Stimulated activated CD4-positive, alpha-beta T cell treated with anti-CD3 and anti-CD28 coated beads, TNF-alpha, amount 100 ng/mL, for 48 hours (primary cell): Measurements from ENCODE around the gene KLK14.
A peak's percentile ranks its signal among the peaks of the same experiment; 100 is the strongest.

Source experiments
- DNase-seq, 3 donors: peaks; one replicate each; pipeline ENCODE4 v3.0.0-alpha.2; 2020; ENCODE audit warnings: low read depth in 3 of 3

The KLK14 gene

DNA sequence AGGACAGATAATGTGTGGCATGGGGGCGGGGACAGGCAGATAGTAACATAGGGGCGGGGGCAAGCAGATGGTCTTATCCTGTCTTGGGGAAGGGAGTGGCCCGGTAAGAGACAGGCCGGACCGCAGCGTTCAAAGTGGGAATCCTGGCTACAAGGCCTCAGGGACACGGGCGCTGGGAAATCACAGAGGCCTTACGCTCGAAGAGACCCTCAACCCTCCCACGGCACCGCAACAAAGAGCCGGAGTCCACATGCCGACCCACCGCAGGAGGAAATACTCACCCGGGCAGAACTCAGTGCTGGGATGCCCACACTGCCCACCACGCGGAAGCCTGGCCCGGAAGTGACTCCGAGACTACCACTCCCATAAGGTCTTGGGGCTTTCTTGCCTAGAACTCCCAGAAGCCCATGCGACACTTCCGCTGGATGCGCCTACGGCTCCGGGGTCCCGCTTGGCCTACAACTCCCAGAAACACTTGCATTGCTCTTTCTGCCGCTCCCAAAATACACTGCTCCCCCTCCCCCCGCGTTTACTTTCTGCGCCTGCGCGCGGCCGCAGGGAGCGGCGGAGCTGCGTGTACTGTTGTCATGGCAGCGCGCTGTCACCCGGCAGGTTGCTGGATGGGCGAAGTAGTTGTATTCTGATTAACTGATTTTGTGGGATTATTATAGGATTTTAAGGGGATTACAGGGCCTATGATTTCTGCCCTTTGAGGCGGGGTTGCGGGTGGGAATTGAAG lies 25.5 kb upstream of the KLK14 start, which contains the start of gene CTU1:
Gene CTU1 (minus strand): TSS at position 344 of the 739 bp plus-strand sequence. CDS start 3,840 bp downstream, outside the sequence.
- peak; percentile 96 to 98 (median 97) for DNase-seq

DNA sequence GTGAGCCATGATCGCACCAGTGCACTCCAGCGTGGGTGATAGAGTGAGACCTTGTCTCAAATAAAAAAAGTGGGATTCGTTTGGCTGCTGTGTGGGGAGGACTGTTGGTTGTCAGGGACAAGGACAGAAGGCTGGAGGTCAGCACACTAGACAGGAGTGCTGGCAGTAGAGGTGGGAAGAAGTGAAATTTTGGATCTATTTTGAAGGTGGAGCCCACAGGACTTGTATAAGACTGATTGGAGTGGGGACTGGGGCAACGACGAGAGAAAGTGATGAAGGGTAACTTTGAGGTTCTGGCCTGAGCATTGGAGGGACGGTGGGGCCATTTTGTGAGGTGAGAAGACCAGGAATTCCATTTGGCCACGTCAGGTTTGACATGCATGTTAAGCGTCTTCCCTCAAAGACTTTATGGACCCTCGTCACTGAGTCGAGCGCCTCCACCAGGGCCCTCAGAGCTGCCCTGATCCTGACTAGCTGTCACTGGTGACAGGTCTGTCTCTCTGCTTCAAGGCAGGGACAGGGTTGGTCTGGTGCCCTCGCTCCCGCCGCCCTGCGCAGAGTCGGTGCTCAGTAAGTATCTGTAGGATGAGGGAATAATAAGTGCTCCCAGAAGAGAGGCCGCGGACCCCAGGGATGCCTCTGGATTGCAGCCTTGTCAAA lies 24.8 kb upstream of the KLK14 start:
- no peak for DNase-seq

DNA sequence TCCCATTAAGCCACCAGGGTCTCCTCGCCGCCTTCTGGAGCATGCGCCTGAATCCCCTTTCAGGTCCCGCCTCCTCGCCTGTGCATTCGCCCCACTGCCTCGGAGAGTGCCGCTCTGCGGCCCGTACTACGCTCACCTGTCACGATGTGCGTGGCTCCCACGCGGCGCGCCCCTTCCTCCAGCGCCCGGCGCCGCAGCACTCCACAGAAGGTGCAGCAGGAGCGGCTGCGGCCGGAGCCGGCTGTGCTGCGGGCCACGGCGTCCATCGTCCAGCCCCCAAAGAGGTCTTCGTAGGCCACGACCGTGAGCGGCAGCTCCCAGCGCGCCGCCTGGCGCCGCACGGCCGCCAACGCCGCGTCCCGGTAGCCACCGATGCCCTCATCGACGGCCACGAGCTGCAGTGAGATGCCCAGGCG lies 21.2 kb upstream of the KLK14 start:
- no peak for DNase-seq

DNA sequence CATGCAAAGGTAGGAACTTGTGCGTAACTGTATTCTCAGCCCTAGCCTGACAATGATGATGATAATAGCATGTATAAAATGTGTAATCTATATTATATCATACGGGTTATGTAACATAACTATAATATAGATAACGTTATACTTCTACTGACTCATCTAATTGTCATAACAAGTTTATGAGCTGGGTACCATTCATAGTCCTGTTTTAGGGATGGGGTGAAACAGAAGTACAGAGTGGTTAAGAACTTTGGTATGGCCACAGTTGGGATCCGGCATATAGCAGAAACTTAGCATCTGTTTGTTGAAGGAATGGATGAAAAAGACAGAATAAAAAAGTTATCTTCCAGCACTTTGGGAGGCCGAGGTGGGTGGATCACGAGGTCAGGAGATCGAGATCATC lies 20.3 kb upstream of the KLK14 start:
- no peak for DNase-seq

DNA sequence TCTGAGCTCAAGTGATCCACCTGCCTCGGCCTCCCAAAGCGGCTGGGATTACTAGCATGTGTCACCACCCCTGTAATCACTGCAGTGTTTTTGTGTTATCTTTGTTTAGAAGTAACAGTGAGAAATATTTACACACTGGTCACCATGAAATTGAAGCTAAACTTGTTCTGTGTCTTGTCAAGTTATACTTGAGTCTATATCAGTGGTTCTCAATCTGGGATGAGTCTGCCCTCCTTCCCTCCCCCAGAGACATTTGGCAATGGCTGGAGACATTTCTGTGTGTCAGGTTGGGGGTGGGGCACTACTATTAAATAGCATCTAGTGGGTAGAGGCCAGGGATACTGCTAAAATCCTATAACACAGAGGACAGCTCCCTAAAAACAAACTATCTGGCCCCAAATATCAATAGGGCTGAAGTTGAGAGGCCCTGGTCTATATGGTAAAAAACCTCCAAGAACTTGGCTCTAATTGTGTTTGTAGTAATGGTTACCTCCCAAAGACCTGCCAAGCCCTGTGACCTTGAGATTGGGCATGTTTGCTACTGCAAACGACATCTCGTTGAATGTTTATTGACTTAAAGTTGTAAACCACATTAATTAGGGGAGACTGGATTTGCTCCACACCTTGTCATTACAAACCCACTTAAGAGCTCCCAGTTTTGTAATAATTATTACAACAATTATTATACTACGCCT lies 18.6 kb upstream of the KLK14 start:
- DNase-seq: no peak

DNA sequence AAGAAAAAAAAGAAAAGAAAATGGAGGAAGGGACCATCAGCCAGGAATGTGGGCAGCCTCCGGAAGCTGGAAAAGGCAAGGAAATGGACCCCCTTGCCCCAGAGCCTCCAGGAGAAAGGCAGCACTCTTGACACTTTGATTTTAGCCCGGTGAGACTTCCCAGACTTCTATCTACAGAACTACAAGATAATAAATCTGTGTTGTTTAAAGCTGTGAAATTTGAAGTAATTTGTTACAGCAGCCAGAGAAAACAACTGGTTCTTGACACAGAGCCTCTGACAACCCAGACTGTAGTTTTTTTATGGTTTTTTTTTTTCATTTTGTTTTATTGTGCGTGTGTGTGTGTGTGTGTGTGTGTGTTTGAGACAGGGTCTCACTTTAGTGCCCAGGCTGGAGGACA lies 17.9 kb upstream of the KLK14 start:
- no peak for DNase-seq

DNA sequence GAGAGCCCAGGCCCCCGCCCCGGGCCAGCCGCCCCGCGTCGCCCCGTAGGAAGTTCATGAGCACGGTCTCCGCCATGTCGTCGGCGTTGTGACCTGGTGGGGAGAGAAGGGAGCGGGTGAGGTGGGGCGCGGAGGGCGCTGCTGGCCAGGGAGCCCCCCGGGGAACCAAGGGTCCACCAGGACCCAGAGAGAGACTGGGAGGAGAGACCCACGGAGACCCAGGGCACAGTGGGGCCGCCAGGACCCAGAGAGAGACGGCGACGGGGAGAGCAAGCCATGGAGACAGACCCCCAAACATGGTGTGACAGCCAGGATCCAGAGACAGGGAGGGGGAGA lies 16.3 kb upstream of the KLK14 start:
- DNase-seq: no peak

DNA sequence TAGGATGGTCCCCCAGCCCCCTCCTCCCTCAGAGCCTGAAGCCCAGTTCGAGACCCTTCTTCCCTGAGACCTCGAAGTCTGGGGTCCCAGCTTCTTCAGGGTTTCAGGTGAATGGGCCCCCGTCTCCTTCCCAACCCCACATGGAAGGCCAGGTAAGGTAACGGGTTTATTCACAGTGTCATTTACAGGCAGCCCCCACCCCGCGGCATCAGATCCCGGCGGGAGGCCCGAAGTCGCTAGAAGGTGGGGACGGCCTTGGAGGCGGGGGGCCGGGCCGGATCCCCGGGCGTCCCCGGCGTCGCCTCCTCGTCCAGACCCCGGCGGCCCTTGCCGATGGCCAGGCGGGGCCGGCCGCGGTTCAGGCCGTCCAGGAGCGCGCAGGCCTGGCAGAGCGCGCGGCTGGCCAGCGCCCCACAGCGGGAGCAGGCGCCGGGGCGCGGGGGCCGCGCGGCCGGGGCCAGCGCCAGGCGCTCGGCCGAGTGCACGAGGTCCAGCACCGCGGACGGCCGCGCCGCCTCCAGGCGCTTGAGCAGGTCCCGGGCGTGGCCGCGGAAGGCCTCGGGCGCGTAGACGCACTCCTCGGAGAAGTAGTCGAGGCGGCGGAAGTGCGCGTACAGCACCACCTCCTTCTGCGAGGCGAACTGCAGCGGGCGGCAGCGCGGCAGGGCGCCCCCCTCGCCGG lies 15.8 kb upstream of the KLK14 start:
- no peak for DNase-seq

DNA sequence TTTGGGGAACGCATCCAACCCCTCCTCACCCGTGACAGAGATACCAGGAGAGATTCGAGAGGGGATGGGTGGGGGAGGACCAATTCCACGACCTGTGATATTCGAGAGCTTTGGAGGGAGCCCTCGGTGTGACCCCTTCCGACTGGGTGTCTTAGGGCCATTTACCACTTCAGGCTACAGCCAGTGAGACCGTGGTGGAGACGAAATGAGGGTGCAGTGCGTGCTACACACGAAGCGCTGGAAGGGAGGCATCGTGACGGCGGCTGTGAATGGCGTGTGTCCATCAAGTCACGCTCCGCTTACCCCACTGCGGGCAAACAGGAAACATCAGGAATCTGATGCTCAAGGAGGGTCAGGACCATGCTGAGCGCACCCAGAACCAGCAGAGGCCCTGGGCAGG lies 15.1 kb upstream of the KLK14 start:
- DNase-seq: no peak

DNA sequence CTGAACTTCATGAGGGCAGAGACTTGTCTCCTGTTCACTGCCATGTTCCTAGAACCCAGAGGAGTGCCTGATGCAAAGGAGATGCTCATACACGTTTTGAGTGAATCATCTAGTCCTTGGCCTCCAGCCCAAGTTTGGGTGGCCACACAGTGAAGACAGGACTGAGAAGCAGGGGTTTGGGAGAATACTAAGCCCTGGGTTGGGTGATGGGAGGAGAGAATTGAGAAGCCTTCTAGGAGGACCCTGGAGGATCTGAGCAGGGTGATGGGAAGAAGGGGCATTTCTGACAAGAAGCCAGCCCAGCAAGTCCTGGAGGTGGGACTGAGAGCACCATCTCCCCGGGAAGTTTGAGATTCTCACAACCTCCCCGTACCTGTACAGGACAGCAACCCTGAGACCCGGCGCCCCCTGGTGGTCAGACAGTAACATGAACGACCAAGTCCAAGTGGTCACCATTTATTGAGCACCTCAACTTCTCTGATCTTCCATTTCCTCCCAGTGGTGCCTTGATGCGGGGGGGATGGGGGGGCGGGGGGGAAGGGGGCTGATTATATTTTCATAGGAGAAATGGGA lies 14.6 kb upstream of the KLK14 start:
- DNase-seq: peak; percentile 46 to 77 (median 61)

DNA sequence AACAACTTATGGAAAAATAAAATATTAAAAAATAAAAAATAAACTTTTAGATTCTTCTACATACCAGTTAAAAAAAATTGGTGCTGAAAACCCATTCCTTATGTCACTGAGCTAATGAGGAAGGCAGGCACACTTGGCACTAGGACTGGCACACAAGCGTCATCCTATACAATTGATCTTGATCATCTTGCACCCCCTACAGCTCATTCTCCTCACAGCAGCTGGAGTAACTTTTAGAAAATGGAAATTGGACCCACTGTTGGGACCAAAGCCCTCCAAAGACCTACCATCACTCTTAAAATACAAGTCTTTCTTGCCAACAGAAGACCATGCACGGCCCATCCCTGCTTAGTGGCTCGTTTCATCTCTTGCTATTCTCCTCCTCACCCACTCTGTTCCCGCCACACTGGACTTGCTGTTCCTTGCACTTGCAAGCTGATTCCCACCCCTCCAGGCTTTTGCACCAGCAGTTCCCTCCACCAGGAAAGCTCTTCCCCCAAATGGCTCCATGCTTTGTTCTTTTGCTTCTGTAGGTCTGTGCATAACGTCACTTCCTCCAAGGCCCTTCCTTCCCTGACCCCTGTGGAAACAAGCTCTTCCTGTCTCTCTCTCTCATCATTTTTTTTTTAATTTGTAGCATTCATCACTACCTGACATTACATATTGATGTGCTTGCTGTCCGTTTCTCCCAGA lies 13.9 kb upstream of the KLK14 start:
- no peak for DNase-seq

DNA sequence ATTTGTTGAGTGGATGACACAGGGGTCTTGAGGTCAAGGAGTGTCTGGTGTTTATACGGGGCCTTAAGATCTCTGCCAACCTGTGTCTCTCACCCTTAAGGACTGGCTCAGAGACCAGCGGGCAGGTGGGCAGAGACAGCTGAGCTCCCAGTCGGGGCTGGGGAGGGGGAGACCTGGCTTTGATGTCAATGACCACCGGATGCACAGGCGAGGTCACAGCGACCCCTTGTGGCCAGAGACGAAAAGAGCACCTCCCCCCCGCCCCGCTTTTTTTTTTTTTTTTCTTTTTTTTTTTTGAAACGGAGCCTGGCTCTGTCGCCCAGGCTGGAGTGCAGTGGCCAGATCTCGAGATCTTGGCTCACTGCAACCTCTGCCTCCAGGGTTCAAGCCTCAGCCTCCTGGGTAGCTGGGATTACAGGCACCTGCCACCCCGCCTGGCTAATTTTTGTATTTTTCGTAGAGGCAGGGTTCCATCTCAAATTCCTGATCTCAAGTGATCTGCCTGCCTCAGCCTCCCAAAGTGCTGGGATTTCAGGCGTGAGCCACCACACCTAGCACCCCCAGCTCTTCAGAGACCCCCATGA lies 12.1 kb upstream of the KLK14 start:
- peak in 1 of 3 donors; percentile 48 for DNase-seq

DNA sequence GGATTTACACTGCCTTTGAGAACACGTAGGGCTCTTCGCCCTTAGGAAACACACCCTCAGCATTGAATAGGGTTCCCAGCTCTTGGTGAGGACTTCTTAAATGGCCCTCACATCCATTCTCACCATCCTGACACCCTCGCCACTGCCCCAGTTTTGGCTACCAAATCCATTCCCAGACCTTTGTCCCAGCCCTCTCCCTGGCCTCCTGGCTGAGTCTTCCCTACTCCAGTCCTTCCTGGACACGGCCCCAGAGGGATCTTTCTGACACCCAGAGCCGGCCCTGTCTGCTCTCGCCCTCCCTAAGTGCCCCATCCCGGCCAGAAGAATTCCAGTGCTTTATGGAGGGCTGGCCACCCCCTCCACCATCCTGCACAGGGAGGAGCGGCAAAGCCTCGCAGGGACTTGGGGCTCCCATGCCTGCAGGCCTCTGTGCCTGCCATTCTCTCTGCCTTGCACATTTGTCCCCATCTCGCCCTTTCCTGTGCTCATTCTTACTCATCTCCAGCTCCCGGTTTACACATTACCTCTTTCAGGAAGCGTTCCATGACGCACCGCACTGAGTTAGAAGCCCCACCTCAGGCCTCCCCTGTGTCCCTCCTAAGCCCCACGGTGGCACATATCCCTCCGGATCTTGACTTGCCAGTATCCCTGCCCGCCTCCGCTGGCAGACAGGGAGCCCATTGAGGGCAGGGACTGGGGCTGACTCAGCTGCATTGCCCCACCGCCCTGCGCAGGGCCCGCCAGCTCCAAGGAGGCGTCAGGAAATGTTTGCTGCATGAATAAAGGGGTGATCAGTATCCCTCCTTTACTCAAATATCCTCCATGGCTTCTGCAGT lies 11.0 kb upstream of the KLK14 start:
- no peak for DNase-seq

DNA sequence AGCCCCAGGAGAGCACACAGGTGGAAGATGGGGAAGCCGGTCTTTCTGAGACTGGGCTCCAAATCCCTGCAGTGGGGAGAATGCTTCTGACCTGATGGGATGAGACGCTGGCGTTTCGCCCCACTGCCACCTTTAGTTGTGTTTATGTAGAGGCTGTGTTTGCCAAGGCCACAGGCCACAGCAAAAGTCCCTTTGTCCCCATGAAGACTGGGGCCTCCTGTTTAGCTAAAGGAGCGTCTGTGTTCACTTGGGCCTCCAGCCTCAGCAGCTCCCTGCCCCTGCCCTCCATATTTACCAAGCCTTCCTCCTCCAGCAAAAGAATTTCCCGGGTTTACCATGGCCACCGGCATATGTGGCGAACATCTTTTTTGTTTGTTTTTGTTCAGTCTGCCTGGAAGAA lies 10.4 kb upstream of the KLK14 start:
- DNase-seq: no peak

DNA sequence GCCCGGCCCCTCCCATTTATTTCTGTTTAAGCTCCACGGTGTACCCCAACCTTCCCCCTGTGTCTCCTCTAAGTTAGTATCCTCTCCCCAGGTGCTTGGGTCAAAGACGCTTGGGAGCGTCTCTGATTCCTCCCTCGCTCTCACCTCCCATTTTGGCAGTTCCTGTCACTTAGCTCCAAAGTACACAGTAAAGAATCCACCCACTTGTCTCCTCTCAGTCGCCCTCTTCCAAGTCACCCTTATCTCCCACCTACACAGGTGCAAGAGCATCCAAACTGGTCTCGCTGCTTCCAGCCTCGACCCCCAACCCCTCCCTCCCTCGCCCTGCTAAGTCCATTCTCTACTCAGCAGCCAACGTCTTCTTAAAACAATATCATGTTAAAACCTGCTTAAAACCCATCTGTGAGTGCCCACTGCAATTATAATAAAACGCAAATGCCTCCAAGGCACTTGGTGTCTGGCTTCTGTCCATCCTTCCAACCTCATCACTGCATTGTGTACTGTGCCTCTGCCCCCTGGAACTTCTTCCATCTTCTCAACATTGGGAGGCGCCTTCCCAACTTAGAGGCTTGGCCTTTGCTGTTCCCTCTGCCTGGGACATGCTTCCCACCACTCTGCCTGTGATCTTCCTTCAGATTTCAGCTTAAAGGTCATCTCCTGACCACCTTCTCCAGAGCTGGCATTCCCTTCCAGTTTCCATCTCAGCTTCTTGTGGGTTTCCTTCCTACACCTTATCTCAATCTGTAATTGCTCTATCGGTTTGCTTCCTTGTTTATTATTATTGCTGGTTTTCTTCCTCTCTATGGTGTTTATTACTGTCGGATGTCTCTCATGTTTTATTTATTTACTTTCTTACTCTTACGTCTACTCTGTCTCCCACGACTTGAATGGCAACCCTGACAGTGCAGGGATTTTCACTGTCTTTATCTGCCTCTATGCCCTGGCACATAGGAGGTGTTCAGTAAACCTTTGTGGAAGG lies 9.5 kb upstream of the KLK14 start:
- DNase-seq: no peak

DNA sequence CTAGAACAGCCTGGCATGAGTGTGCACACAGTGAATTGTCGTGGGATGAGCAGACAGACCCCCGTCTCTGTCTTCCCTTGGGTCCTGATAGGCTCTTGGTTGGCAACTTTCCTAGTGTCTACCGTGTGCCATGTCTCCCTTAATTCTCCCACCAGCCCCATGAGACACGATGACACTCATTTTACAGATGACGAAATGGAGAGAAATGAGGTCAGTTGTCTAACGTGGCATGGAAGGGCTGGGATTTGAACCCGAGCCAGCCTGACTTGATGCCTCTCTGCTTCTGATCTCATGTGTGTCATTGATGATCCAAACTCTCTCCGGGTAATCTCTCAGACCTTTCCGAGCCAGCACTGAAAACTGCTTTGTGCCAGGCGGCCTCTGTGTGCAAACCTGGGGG lies 8.4 kb upstream of the KLK14 start:
- no peak for DNase-seq

DNA sequence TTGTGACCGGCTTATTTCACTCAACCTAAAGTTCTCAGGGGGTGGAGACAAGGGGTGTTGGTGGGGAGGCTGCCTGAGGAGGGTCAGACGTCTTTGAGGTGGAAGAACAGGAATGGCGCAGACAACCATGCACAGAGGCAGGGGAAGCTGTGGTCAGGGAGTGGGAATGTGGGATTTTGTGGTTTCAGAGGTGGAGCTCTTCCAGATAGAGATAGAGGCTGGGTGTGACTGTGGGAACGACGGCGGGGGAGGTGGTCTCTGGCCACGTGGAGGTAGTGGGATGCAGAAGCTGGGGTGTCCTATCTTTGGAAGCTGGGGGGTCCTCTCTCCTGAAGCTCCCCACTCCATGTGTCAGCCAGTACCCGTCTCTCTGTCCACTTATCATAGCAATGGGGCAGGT lies 7.8 kb upstream of the KLK14 start:
- DNase-seq: no peak

DNA sequence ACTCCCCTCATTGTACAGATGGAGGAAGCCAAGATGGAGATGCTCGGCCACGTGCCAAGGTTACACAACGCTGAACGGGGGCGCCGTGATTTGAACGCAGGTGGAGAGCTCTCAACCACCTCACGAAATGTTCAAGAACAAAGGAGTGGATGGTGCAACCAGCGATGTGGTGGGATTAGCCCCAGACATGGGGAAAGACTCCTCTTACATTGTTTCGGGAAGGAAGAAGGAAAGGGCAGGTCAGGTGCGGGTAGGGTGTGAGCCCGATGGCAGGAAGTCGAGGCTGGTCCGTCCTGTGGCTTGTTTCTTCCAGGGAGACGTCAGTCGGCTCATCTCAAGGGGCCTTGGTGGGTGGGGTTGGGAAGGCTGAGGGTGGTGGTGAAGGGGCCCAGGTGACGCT lies 7.1 kb upstream of the KLK14 start:
- no peak for DNase-seq
